Caki2 (cell line): ENCODE measurements around the gene PSMB5. TPM values are rescaled to one million over a fixed set of nuclear protein-coding genes. Genes with fewer than 3 reads are reported as not detected.
A peak's percentile ranks its signal among the peaks of the same experiment; 100 is the strongest.
"Not testable (repeated sequence)": the region's sequence is repeated elsewhere in the genome, so short reads cannot be mapped to it uniquely, and the experiment has no call there.

Source experiments
- DNase-seq: peaks from one replicate; pipeline ENCODE4 v3.0.0-alpha.2; 2015; ENCODE audit warnings: low read depth
- in situ Hi-C: cut with HindIII; loops from 2 replicates; pipeline ENCODE4 v1.10.0; 2016; ENCODE audit warnings: low sequenced_read_pairs, low pct_unique_long_range_greater_than_20kb, mixed read lengths
- total RNA-seq: library from RNA; depleted of rRNA; stranded (reverse); fragments of >200 nt; shearing (Covaris generic); gene quantifications from 2 replicates; pipeline ENCODE4 v1.2.3, GENCODE V29; 2014; ENCODE audit warnings: low replicate concordance

The PSMB5 gene
- total RNA-seq, 1 experiment from 2014 or later: 270 TPM

DNA sequence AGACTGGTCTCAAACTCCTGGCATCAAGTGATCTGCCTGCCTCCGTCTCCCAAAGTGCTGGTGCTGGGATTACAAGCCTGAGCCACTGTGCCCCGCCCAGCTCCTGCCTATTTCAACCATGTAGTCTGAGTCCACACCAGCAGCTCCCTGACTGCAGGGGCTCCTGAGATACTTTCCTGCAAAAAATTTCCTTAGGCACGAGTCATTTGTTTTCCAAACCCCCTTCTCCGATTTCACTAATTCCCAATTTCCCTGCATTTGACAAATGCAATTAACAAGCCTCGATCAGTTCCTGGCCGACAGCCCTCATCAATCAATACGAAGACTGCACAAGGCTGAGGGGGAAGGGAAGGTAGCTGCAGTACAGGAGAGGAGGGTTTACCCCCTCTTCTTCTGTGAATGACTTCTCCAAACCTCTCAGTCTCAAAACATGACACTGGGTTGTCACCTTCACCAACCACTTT lies 10.1 kb downstream of the PSMB5 start:
- in situ Hi-C loops: no loop called here
- no peak for DNase-seq

DNA sequence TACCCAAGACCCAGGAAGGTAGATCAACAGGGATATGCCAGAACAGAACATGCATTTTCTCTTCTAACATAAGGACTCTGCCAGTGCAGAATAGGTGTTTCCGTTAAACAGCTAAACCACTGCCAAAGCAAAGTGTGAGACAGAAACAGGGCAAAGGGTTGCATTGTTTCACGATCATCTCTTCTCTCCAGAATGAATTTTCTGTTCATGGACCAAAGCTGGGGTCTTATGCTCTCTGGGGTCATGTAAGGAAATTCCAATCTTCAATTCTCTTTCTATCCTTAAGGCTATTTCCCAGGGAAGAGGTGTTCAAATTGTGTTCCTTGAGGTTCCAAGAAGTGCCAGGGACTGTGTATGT lies 10.9 kb downstream of the PSMB5 start:
- no peak for DNase-seq
- in situ Hi-C loops: no loop called here

DNA sequence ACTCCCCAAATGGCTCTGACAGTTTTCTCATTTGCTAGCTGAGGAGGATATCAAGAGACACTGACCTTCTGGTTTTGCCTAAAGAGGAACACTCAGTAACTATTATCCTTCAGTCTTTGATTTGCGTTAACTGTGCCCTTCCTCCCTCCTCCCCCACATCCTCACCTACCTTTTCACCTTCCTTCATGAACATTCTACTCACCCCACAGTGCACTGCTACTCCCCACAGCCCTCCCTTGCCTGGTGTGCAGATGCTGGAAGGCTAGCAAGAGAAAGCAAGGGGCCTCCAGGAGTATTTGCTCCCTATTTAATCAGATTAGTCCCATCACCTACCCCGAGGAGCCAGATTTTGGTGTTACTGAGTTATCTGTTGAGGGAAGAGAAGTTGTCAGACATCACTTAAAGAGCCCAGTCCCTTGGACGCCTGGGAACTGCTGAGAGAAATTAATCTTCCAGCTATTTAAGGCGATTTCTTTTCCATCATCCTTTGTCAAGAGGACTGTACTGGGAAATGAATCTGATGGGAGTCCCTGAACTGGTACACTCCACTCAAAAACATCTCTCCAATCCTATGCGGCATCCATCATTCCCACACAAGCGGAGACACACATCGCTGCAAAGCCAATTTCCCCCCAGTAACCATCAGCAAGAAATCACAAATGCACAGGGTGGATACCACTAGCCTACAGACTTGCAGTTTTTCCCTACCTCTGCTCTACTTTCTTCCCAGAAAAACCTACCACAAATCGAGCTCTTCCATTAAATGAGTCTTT lies 11.5 kb downstream of the PSMB5 start:
- DNase-seq: no peak
- in situ Hi-C loops: no loop called here

DNA sequence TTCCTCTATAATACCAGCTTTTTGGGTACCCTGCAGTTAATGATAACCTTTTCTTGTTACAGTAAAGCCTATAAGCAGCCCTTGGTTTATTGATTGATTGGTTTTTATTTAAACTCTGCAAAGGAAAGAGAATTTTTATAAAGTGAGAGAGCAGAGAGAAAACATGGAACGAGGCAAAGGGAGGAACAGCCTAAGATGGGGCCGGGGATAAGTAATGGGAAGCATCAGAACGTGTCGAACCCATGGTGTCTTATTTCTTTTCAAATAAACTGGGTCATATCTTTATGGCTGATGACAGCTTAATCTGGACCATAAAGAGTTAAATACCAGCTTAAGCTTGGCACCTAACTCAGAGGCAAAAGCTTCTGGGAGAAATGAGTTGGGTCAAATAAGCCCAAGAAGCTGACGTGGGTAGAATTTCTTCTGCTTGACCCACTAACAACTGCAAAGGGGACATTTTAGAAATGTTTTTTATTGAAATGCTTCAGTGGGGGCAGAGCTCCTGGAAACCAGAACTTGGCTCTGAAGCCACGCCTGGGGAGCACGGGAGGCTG lies 12.7 kb downstream of the PSMB5 start:
- no peak for DNase-seq
- in situ Hi-C loops: no loop called here

DNA sequence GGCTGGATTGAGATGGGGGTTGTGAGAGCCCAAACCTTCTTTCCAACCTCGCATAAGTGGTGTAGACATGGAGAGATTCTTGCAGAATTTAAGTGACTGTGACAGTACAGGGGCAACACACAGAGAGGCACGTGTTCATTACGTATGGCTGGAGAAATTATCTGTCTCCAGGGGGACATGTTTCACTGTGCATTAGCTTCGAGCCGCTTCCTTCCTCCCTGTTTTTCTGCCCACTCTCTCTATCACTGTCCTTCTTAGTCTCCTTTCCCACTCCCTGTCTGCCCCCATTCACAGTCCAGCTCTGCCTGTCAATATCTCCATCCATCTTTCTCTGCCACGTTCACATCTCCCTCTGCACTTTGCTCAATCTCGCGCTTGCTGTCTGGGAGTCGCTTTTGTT lies 13.3 kb downstream of the PSMB5 start:
- in situ Hi-C loops: no loop called here
- no peak for DNase-seq

GRCh38 chr14:23020143-23021128 lies 14.3 kb downstream of the PSMB5 start:
- in situ Hi-C loops: no loop called here
- no peak for DNase-seq

- in situ Hi-C loops: no loop called here
- DNase-seq: no peak
Observed at GRCh38 chr14:23018107-23018506, 16.6 kb downstream of the PSMB5 start.

DNA sequence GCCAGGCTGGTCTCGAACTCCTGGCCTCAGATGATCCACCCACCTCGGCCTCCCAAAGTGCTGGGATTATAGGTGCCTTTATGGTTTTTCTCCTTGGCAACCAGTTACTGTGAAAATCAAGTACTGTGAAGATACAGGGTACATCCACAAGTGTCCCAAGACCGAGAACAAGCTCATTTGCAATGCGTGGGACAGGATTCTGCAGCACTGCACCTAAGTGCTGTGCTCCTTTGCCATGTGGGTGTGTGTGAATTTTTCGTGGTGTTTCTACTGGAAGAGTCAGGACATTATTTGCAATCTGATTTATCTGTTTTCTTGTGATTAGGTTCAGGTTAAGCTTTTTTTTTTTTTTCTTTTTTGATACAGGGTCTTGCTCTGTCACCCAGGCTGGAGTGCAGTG lies 17.6 kb downstream of the PSMB5 start:
- in situ Hi-C loops: no loop called here
- no peak for DNase-seq

GRCh38 chr14:23015618-23016017 lies 19.1 kb downstream of the PSMB5 start:
- in situ Hi-C loops: no loop called here

DNA sequence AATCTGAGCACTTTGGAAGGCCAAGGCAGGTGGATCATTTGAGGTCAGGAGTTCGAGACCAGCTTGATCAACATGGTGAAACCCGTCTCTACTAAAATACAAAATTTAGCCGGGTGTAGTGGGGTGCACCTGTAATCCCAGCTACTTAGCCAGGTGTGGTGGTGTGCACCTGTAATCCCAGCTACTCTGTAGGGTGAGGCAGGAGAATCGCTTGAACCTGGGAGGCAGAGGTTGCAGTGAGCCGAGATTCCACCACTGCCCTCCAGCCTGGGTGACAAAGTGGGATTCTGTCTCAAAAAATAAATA lies 21.0 kb downstream of the PSMB5 start:
- in situ Hi-C loops, DNase-seq: not testable (repeated sequence)

More at GRCh38 chr14:23015618-23016017, 19.1 kb downstream of the PSMB5 start:
- no peak for DNase-seq

- DNase-seq: no peak
- in situ Hi-C loops: no loop called here
Observed at GRCh38 chr14:23013054-23013748, 21.5 kb downstream of the PSMB5 start.

DNA sequence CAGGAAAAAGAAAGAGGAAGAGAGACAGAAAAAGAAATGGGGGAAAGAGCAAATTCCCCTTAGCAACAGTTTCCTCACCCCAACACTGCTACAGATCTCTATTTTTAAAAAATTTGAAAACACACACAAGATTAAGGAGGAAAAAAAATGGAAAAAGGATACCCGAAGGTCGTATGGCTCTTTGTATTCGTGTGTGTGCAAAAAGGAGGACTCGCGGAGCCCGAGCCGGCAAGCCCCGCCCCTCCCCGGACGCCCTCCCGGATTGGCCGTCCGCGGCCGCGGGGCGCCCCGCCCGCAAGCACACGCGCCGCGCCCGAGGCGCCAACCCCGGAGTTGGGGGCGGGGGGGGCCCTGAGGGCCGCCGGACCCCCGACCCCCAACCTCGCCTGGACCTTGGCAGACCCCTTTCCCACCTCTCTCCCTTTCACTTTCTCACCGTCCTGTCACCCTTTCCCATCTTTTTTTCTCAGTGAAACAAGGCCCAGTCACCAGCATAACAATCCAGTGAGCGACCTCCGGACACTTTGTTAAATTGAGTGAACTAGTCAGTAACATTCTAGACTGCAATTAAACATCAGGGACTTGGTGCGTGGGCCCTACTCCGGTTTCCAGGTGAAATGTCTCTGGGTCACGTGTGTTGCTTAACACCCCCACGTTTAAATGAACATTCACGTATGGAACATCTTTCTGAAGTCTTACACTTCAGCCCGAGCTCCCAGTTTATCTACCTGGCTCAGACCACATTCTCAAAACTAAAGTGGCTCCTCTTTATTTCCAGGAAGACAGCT lies 24.6 kb downstream of the PSMB5 start, which contains the start of gene C14orf93:
Gene C14orf93, minus strand, starts transcription at position 205 of the 788 bp plus-strand sequence. CDS start 11,120 bp downstream, outside the sequence.
- DNase-seq: peak; percentile 70
- in situ Hi-C loops: no loop called here

DNA sequence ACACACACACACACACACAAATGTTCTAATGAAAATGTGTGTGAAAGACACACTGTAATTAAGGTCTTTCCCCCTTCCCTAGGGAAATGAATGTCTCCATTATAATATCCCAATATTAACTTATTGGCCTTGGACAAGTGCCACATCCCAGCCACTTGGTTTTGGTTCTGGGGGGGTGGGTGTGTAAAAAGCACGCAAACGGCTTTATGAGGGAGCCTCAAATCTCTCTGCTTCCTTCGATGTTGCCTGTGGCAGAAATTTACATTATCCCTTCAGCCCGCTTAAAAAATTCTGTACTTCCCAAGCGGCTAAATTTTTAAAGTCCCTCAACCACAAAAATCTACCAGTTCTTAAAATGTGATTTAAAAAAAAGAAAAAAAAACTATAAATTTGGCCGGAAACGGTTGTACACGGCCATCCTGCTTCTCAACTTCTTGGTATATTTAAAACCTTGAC lies 25.2 kb downstream of the PSMB5 start:
- no peak for DNase-seq
- in situ Hi-C loops: no loop called here

DNA sequence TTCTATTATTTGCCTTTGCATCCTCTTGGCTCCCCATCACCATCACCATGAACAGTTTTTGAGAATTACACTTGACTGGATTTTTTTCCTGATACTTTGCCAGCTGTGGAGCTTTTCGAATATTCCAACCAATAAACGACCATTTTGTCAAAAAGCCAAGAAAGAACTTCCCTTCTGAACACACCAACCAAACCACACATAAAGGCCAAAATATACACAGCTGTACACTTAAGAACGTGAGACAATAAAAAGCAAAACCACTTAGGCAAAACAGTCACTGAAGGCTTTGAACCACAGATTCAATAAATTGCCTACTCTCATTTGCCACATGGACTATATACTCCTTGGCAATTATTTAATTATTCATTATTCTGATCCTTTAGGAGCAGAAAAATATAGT lies 25.9 kb downstream of the PSMB5 start:
- no peak for DNase-seq

GRCh38 chr14:23006544-23007419 lies 27.9 kb downstream of the PSMB5 start:
- peak; percentile 96 for DNase-seq

More for the DNA sequence above, 25.9 kb downstream of the PSMB5 start:
- in situ Hi-C loops: no loop called here

DNA sequence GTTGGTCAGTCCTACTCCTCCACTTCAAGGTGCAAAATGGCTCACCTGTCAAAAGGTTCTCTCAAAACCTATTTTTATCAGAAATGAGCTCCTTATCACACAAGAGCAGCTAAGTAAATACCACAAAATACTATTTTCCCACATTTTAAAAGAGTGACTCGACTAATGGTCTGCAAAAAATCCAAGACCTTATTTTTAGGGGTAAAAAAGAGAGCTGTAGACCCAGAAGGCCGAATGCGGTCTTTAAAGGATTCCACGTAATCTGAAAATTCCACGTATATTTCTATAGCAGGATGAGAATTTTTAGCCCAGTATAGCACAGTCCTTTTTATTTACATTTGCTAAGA lies 28.5 kb downstream of the PSMB5 start:
- DNase-seq: no peak
- in situ Hi-C loops: no loop called here

More at GRCh38 chr14:23006544-23007419, 27.9 kb downstream of the PSMB5 start:
- in situ Hi-C loops: no loop called here
